ENCODE data around the gene OR4X2.
A peak's percentile ranks its signal among the peaks of the same experiment; 100 is the strongest.
"Not testable (repeated sequence)": the region's sequence is repeated elsewhere in the genome, so short reads cannot be mapped to it uniquely, and the experiment has no call there.

OR4X2 gene

GRCh38 chr11:48244804-48245203 is at the start of gene OR4X2:
Gene OR4X2 (plus strand): TSS chr11:48245104. CDS start chr11:48245104, 0 bp downstream.
- no peak for FAIRE-seq
- DNase-seq (ENCODE audit: insufficient read length, low spot score): no peak
- no peak for TF ChIP-seq POLR2A (IDR thresholded peaks at IDR 0.05; ENCODE audit: low read depth, low read length)

- TF ChIP-seq POLR2A (IDR thresholded peaks at IDR 0.05; ENCODE audit: low read depth, low read length): no peak
- DNase-seq (ENCODE audit: insufficient read length, low spot score) (no peak), FAIRE-seq (no peak)
Measured at GRCh38 chr11:48207881-48208280, 37.0 kb upstream of the OR4X2 start.

GRCh38 chr11:48210052-48210451 is 34.9 kb upstream of the OR4X2 start:
- peak; percentile 62 for FAIRE-seq
- TF ChIP-seq POLR2A (IDR thresholded peaks at IDR 0.05; ENCODE audit: low read depth, low read length): no peak
- no peak for DNase-seq (ENCODE audit: insufficient read length, low spot score)

GRCh38 chr11:48216510-48216909 is 28.4 kb upstream of the OR4X2 start, which contains the start of gene OR4B1:
Gene OR4B1 (plus strand): TSS chr11:48216810. CDS start chr11:48216810, 0 bp downstream.
- FAIRE-seq: no peak
- no peak for TF ChIP-seq POLR2A (IDR thresholded peaks at IDR 0.05; ENCODE audit: low read depth, low read length)

GRCh38 chr11:48228761-48229160 is 16.1 kb upstream of the OR4X2 start:
- TF ChIP-seq POLR2A (IDR thresholded peaks at IDR 0.05; ENCODE audit: low read depth, low read length): no peak
- FAIRE-seq (no peak), DNase-seq (ENCODE audit: insufficient read length, low spot score) (no peak)

More at GRCh38 chr11:48216510-48216909, 28.4 kb upstream of the OR4X2 start, which contains the start of gene OR4B1:
- no peak for DNase-seq (ENCODE audit: insufficient read length, low spot score)

GRCh38 chr11:48230057-48230456 is 14.8 kb upstream of the OR4X2 start:
- not testable (repeated sequence) for DNase-seq (ENCODE audit: insufficient read length, low spot score); FAIRE-seq

GRCh38 chr11:48237727-48238126 is 7.2 kb upstream of the OR4X2 start:
- DNase-seq (ENCODE audit: insufficient read length, low spot score) (no peak), FAIRE-seq (no peak)
- no peak for TF ChIP-seq POLR2A (IDR thresholded peaks at IDR 0.05; ENCODE audit: low read depth, low read length)

GRCh38 chr11:48242501-48242900 is 2.4 kb upstream of the OR4X2 start:
- TF ChIP-seq POLR2A (IDR thresholded peaks at IDR 0.05; ENCODE audit: low read depth, low read length): no peak
- FAIRE-seq: no peak

GRCh38 chr11:48248902-48249301 is 4.0 kb downstream of the OR4X2 start:
- FAIRE-seq (no peak), DNase-seq (ENCODE audit: insufficient read length, low spot score) (no peak)
- no peak for TF ChIP-seq POLR2A (IDR thresholded peaks at IDR 0.05; ENCODE audit: low read depth, low read length)

More at GRCh38 chr11:48242501-48242900, 2.4 kb upstream of the OR4X2 start:
- no peak for DNase-seq (ENCODE audit: insufficient read length, low spot score)

- no peak for TF ChIP-seq POLR2A (IDR thresholded peaks at IDR 0.05; ENCODE audit: low read depth, low read length)
- DNase-seq (ENCODE audit: insufficient read length, low spot score) (no peak), FAIRE-seq (no peak)
Measured at GRCh38 chr11:48261600-48261999, 16.7 kb downstream of the OR4X2 start.

- FAIRE-seq (no peak), DNase-seq (ENCODE audit: insufficient read length, low spot score) (no peak)
- no peak for TF ChIP-seq POLR2A (IDR thresholded peaks at IDR 0.05; ENCODE audit: low read depth, low read length)
Measured at GRCh38 chr11:48263423-48263911, 18.6 kb downstream of the OR4X2 start, which contains the start of gene OR4X1. Gene OR4X1 (plus strand): TSS chr11:48263861. CDS start chr11:48263861, 0 bp downstream.

GRCh38 chr11:48270621-48271020 is 25.7 kb downstream of the OR4X2 start:
- FAIRE-seq (no peak), DNase-seq (ENCODE audit: insufficient read length, low spot score) (no peak)
- no peak for TF ChIP-seq POLR2A (IDR thresholded peaks at IDR 0.05; ENCODE audit: low read depth, low read length)

GRCh38 chr11:48272606-48273005 is 27.7 kb downstream of the OR4X2 start:
- DNase-seq (ENCODE audit: insufficient read length, low spot score) (no peak), FAIRE-seq (no peak)
- TF ChIP-seq POLR2A (IDR thresholded peaks at IDR 0.05; ENCODE audit: low read depth, low read length): no peak

All from H54 (cell line).